ENCODE results near the gene ZBTB4. TPM values are rescaled to one million over a fixed set of nuclear protein-coding genes. Genes with fewer than 3 reads are reported as not detected.

Gene ZBTB4
- total RNA-seq, 2 experiments from 2014 or later = 24.5 to 27.7 TPM

- Mint-ChIP-seq H3K27ac (no peak overlapping the region), H3K4me1 (no peaks in the 10 kb centered on the region), H3K27me3 (no peaks in the 10 kb centered on the region), H3K9me3 (ENCODE audit: low read depth) (no peaks in the 10 kb centered on the region), H3K4me3 (no peak overlapping the region), H3K36me3 (peaks cover 67% of the 10 kb centered on the region)
- CTCF ChIA-PET = no interaction called here
- DNase-seq (no peak), ATAC-seq (no peak)
These were observed 24.1 kb upstream of the ZBTB4 start for GRCh38 chr17:7503521-7503920.

- Mint-ChIP-seq H3K36me3 (peaks cover 66% of the 10 kb centered on the region), H3K9me3 (ENCODE audit: low read depth) (no peaks in the 10 kb centered on the region), H3K4me3 (no peak overlapping the region), H3K27ac (no peak overlapping the region), H3K27me3 (no peaks in the 10 kb centered on the region), H3K4me1 (no peaks in the 10 kb centered on the region)
- ATAC-seq (peak; percentile 28), DNase-seq (no peak)
- CTCF ChIA-PET = interaction anchor here (1.1 kb wide), 1 partner anchor 23 kb away, joined by 3 read pairs; the partner anchor contains the start of gene ZBTB4
These were observed 23.6 kb upstream of the ZBTB4 start for GRCh38 chr17:7502987-7503386.

GRCh38 chr17:7502171-7502847, 22.9 kb upstream of the ZBTB4 start:
- Mint-ChIP-seq H3K4me3 (no peak overlapping the region), H3K27me3 (no peaks in the 10 kb centered on the region), H3K27ac (no peak overlapping the region), H3K9me3 (ENCODE audit: low read depth) (no peaks in the 10 kb centered on the region), H3K36me3 (peaks cover 70% of the 10 kb centered on the region), H3K4me1 (no peaks in the 10 kb centered on the region)
- ATAC-seq (no peak), DNase-seq (no peak)
- CTCF ChIA-PET = interaction anchor here (1.1 kb wide), 1 partner anchor 23 kb away, joined by 3 read pairs; the partner anchor contains the start of gene ZBTB4

GRCh38 chr17:7501729-7502128, 22.3 kb upstream of the ZBTB4 start:
- DNase-seq (no peak), ATAC-seq (no peak)
- Mint-ChIP-seq H3K27me3 (no peaks in the 10 kb centered on the region), H3K9me3 (ENCODE audit: low read depth) (no peaks in the 10 kb centered on the region), H3K36me3 (peaks cover 73% of the 10 kb centered on the region), H3K4me1 (no peaks in the 10 kb centered on the region), H3K4me3 (no peak overlapping the region), H3K27ac (no peak overlapping the region)
- CTCF ChIA-PET = no interaction called here

- no peak for DNase-seq
- Mint-ChIP-seq H3K4me3 (no peak overlapping the region), H3K27me3 (no peaks in the 10 kb centered on the region), H3K36me3 (peaks cover 79% of the 10 kb centered on the region), H3K27ac (no peak overlapping the region), H3K4me1 (peaks cover 4% of the 10 kb centered on the region), H3K9me3 (ENCODE audit: low read depth) (no peaks in the 10 kb centered on the region)
- CTCF ChIA-PET = interaction anchor here (1.0 kb wide), 1 partner anchor 62 kb away, joined by 3 read pairs; no protein-coding TSS in a partner anchor
- no peak for ATAC-seq
These were observed 19.7 kb upstream of the ZBTB4 start for GRCh38 chr17:7499161-7499560.

GRCh38 chr17:7497636-7498035, 18.2 kb upstream of the ZBTB4 start:
- Mint-ChIP-seq H3K4me3 (no peak overlapping the region), H3K36me3 (peaks cover 79% of the 10 kb centered on the region), H3K9me3 (ENCODE audit: low read depth) (no peaks in the 10 kb centered on the region), H3K4me1 (peaks cover 15% of the 10 kb centered on the region), H3K27ac (no peak overlapping the region), H3K27me3 (no peaks in the 10 kb centered on the region)
- CTCF ChIA-PET = interaction anchor here (1.1 kb wide), 1 partner anchor 17 kb away, joined by 3 read pairs; no protein-coding TSS in a partner anchor
- ATAC-seq = no peak
- no peak for DNase-seq

- H3K27ac Mint-ChIP-seq = no peak overlapping the region
- ATAC-seq (no peak), DNase-seq (no peak)
- no peaks in the 10 kb centered on the region for H3K9me3 Mint-ChIP-seq (ENCODE audit: low read depth)
- no peak overlapping the region for H3K4me3 Mint-ChIP-seq
- CTCF ChIA-PET = interaction anchor here (1.1 kb wide), 1 partner anchor 17 kb away, joined by 3 read pairs; no protein-coding TSS in a partner anchor
- peaks cover 17% of the 10 kb centered on the region for H3K4me1 Mint-ChIP-seq
- H3K36me3 Mint-ChIP-seq = peaks cover 75% of the 10 kb centered on the region
- H3K27me3 Mint-ChIP-seq = no peaks in the 10 kb centered on the region
These were observed 17.8 kb upstream of the ZBTB4 start for GRCh38 chr17:7497228-7497627.

GRCh38 chr17:7496470-7497183, 17.2 kb upstream of the ZBTB4 start:
- Mint-ChIP-seq H3K36me3 (peaks cover 76% of the 10 kb centered on the region), H3K9me3 (ENCODE audit: low read depth) (no peaks in the 10 kb centered on the region), H3K4me1 (peaks cover 21% of the 10 kb centered on the region)

GRCh38 chr17:7495906-7496434, 16.5 kb upstream of the ZBTB4 start:
- no peak for ATAC-seq
- Mint-ChIP-seq H3K4me3 (no peak overlapping the region), H3K27ac (peak overlapping the region; percentile 55), H3K27me3 (no peaks in the 10 kb centered on the region), H3K4me1 (peaks cover 24% of the 10 kb centered on the region), H3K36me3 (peaks cover 72% of the 10 kb centered on the region), H3K9me3 (ENCODE audit: low read depth) (no peaks in the 10 kb centered on the region)
- CTCF ChIA-PET = interaction anchor here (1.1 to 2.0 kb wide), 3 partner anchors 27 to 191 kb away, joined by 3 to 5 read pairs (median 4); partner anchors contain the start of gene TP53
- no peak for DNase-seq

More at GRCh38 chr17:7496470-7497183, 17.2 kb upstream of the ZBTB4 start:
- CTCF ChIA-PET = interaction anchor here (1.1 to 1.6 kb wide), 3 partner anchors 18 to 64 kb away, joined by 3 to 4 read pairs (median 3); no protein-coding TSS in a partner anchor
- DNase-seq (no peak), ATAC-seq (no peak)
- Mint-ChIP-seq H3K27me3 (no peaks in the 10 kb centered on the region), H3K4me3 (no peak overlapping the region), H3K27ac (no peak overlapping the region)

GRCh38 chr17:7493941-7494340, 14.5 kb upstream of the ZBTB4 start:
- no peak for DNase-seq

GRCh38 chr17:7491583-7491982, 12.2 kb upstream of the ZBTB4 start:
- peak overlapping the region; percentile 26 for H3K27ac Mint-ChIP-seq
- no peak for ATAC-seq
- no peak for DNase-seq
- H3K9me3 Mint-ChIP-seq (ENCODE audit: low read depth) = no peaks in the 10 kb centered on the region
- CTCF ChIA-PET = interaction anchor here (1.1 to 3.1 kb wide), 3 partner anchors 24 to 69 kb away, joined by 5 to 12 read pairs (median 7); no protein-coding TSS in a partner anchor
- no peak overlapping the region for H3K4me3 Mint-ChIP-seq
- H3K36me3 Mint-ChIP-seq = peaks cover 58% of the 10 kb centered on the region
- no peaks in the 10 kb centered on the region for H3K27me3 Mint-ChIP-seq
- H3K4me1 Mint-ChIP-seq = peaks cover 58% of the 10 kb centered on the region

More at GRCh38 chr17:7493941-7494340, 14.5 kb upstream of the ZBTB4 start:
- ATAC-seq = no peak
- H3K27me3 Mint-ChIP-seq = no peaks in the 10 kb centered on the region
- CTCF ChIA-PET = interaction anchor here (2.0 kb wide), 1 partner anchor 193 kb away, joined by 5 read pairs; the partner anchor contains the start of gene TP53
- no peak overlapping the region for H3K4me3 Mint-ChIP-seq
- no peaks in the 10 kb centered on the region for H3K9me3 Mint-ChIP-seq (ENCODE audit: low read depth)
- H3K4me1 Mint-ChIP-seq = peaks cover 38% of the 10 kb centered on the region
- peaks cover 66% of the 10 kb centered on the region for H3K36me3 Mint-ChIP-seq
- H3K27ac Mint-ChIP-seq = no peak overlapping the region

GRCh38 chr17:7490144-7490543, 10.7 kb upstream of the ZBTB4 start:
- CTCF ChIA-PET = interaction anchor here (1.0 to 3.1 kb wide), 3 partner anchors 25 to 70 kb away, joined by 3 to 12 read pairs (median 7); no protein-coding TSS in a partner anchor
- Mint-ChIP-seq H3K4me3 (no peak overlapping the region), H3K36me3 (peaks cover 55% of the 10 kb centered on the region), H3K27ac (peak overlapping the region; percentile 16), H3K27me3 (no peaks in the 10 kb centered on the region), H3K9me3 (ENCODE audit: low read depth) (no peaks in the 10 kb centered on the region), H3K4me1 (peaks cover 66% of the 10 kb centered on the region)
- no peak for ATAC-seq
- no peak for DNase-seq

- H3K4me1 Mint-ChIP-seq = peaks cover 67% of the 10 kb centered on the region
- DNase-seq = no peak
- ATAC-seq = no peak
- peak overlapping the region; percentile 74 for H3K27ac Mint-ChIP-seq
- no peaks in the 10 kb centered on the region for H3K27me3 Mint-ChIP-seq
- CTCF ChIA-PET = interaction anchor here (0.7 to 3.9 kb wide), 8 partner anchors 10 to 130 kb away, joined by 3 to 41 read pairs (median 7); partner anchors contain the start of genes FGF11, SENP3 and TMEM102
- H3K36me3 Mint-ChIP-seq = peaks cover 34% of the 10 kb centered on the region
- H3K9me3 Mint-ChIP-seq (ENCODE audit: low read depth) = no peaks in the 10 kb centered on the region
- peak overlapping the region; percentile 90 for H3K4me3 Mint-ChIP-seq
These were observed 6.8 kb upstream of the ZBTB4 start for GRCh38 chr17:7486181-7486580.

Measured in activated CD8-positive, alpha-beta memory T cell treated with anti-CD3 and anti-CD28 coated beads, Interleukin-2, amount 10 ng/mL, durations not matched to agents 7 days and 5 days (primary cell).